KMS-11 (cell line): Measurements from ENCODE around the gene SLC13A3.
A peak's percentile ranks its signal among the peaks of the same experiment; 100 is the strongest.

Experiments used
- H2AFZ ChIP-seq: fragments of 200-600 bp; sonication (generic); 2 replicates; pipeline ENCODE4 v1.6.1; 2016; ENCODE audit warnings: antibody characterized with exemption, mixed run types, low read depth
- H3K27ac ChIP-seq: fragments of 200-600 bp; sonication (generic); 2 replicates; pipeline ENCODE4 v1.6.1; 2016; ENCODE audit warnings: mild to moderate bottlenecking, mixed run types
- H3K27me3 ChIP-seq: fragments of 200-600 bp; sonication (generic); 2 replicates; pipeline ENCODE4 v1.6.1; 2017; ENCODE audit warnings: mild to moderate bottlenecking, low read depth, mixed run types, moderate library complexity; ENCODE audit not compliant: insufficient read depth
- H3K36me3 ChIP-seq: fragments of 200-600 bp; sonication (generic); 2 replicates; pipeline ENCODE4 v1.6.1; 2017; ENCODE audit warnings: mild to moderate bottlenecking, mixed run types; ENCODE audit not compliant: insufficient read depth
- H3K4me1 ChIP-seq: fragments of 200-600 bp; sonication (generic); 2 replicates; pipeline ENCODE4 v1.6.1; 2016; ENCODE audit warnings: mild to moderate bottlenecking, low read depth, mixed run types; ENCODE audit not compliant: poor library complexity, severe bottlenecking
- H3K4me2 ChIP-seq: fragments of 200-600 bp; sonication (generic); 2 replicates; pipeline ENCODE4 v1.7.0; 2016; ENCODE audit warnings: mild to moderate bottlenecking, mixed run types
- H3K4me3 ChIP-seq: fragments of 200-600 bp; sonication (generic); IDR thresholded peaks from 2 replicates; pipeline ENCODE4 v1.6.1; 2017; ENCODE audit warnings: low read depth, low read length, mixed read lengths; ENCODE audit not compliant: insufficient read depth
- H3K79me2 ChIP-seq: fragments of 200-600 bp; sonication (generic); 2 replicates; pipeline ENCODE4 v1.6.1; 2016; ENCODE audit warnings: low read depth, mixed run types; ENCODE audit not compliant: insufficient read depth
- H3K9ac ChIP-seq: fragments of 200-600 bp; sonication (generic); 2 replicates; pipeline ENCODE4 v1.6.1; 2016; ENCODE audit warnings: mild to moderate bottlenecking, mixed run types
- H4K20me1 ChIP-seq: fragments of 200-600 bp; sonication (generic); 2 replicates; pipeline ENCODE4 v1.6.1; 2016; ENCODE audit warnings: mild to moderate bottlenecking, mixed run types; ENCODE audit not compliant: insufficient read depth
- CTCF ChIP-seq: fragments of 200-600 bp; sonication (generic); conservative IDR thresholded peaks from 2 replicates; pipeline ENCODE4 v1.6.1; 2017; ENCODE audit warnings: low read depth, mild to moderate bottlenecking, antibody characterized with exemption, low read length, moderate library complexity, mixed read lengths

The SLC13A3 gene

GRCh38 chr20:46651091-46651962, at the start of gene SLC13A3:
Gene SLC13A3, minus strand, starts transcription at chr20:46651459. Its CDS starts 38 bp downstream, at chr20:46651421.
- Histone ChIP-seq H3K36me3 (no peaks in the 10 kb centered on the region), H3K4me3 (no peak within 1 kb of the TSS), H3K9ac (no peak within 1 kb of the TSS), H3K4me2 (no peak within 1 kb of the TSS), H2AFZ (no peak within 1 kb of the TSS), H3K4me1 (no peaks in the 10 kb centered on the region), H3K27me3 (no peaks in the 10 kb centered on the region), H3K27ac (no peak within 1 kb of the TSS), H4K20me1 (no peaks in the 10 kb centered on the region), H3K79me2 (no peaks in the 10 kb centered on the region)
- TF ChIP-seq CTCF, result no peak

GRCh38 chr20:46701057-46701456, 49.8 kb upstream of the SLC13A3 start:
- H3K27me3 ChIP-seq, result no peaks in the 10 kb centered on the region
- H3K36me3 ChIP-seq, result no peaks in the 10 kb centered on the region
- H2AFZ ChIP-seq, result no peak overlapping the region
- H3K4me2 ChIP-seq, result no peak overlapping the region
- no peak for TF ChIP-seq CTCF
- no peaks in the 10 kb centered on the region for H4K20me1 ChIP-seq
- H3K9ac ChIP-seq, result no peak overlapping the region
- H3K79me2 ChIP-seq, result no peaks in the 10 kb centered on the region
- no peak overlapping the region for H3K4me3 ChIP-seq
- H3K4me1 ChIP-seq, result peaks cover 2% of the 10 kb centered on the region
- no peak overlapping the region for H3K27ac ChIP-seq

- Histone ChIP-seq H3K4me3 (no peak overlapping the region), H3K79me2 (no peaks in the 10 kb centered on the region), H3K27ac (no peak overlapping the region), H2AFZ (no peak overlapping the region), H3K9ac (no peak overlapping the region), H3K4me1 (peaks cover 7% of the 10 kb centered on the region), H3K36me3 (no peaks in the 10 kb centered on the region), H4K20me1 (no peaks in the 10 kb centered on the region), H3K4me2 (no peak overlapping the region), H3K27me3 (no peaks in the 10 kb centered on the region)
- TF ChIP-seq CTCF, result no peak
Observed at GRCh38 chr20:46700481-46700880, 49.2 kb upstream of the SLC13A3 start.

GRCh38 chr20:46699651-46700359, 48.5 kb upstream of the SLC13A3 start:
- peaks cover 7% of the 10 kb centered on the region for H3K4me1 ChIP-seq
- no peak overlapping the region for H3K27ac ChIP-seq
- H3K4me3 ChIP-seq, result no peak overlapping the region
- TF ChIP-seq CTCF, result peak; percentile 69
- no peaks in the 10 kb centered on the region for H4K20me1 ChIP-seq
- H3K36me3 ChIP-seq, result no peaks in the 10 kb centered on the region
- H3K27me3 ChIP-seq, result no peaks in the 10 kb centered on the region
- H3K79me2 ChIP-seq, result no peaks in the 10 kb centered on the region
- H3K4me2 ChIP-seq, result no peak overlapping the region
- H3K9ac ChIP-seq, result no peak overlapping the region
- H2AFZ ChIP-seq, result no peak overlapping the region
